Endothelial cell (in vitro differentiated cells): ENCODE results near the gene FXYD7. TPM values are rescaled to one million over a fixed set of nuclear protein-coding genes. Genes with fewer than 3 reads are reported as not detected.

Experiments used
- DNase-seq: peaks from one replicate; pipeline ENCODE4 v3.0.0; 2021; ENCODE audit warnings: low spot score
- H3K27ac Mint-ChIP-seq: one replicate; pipeline ENCODE4 v1.8.0; 2021; ENCODE audit warnings: mixed read lengths, inconsistent platforms; ENCODE audit not compliant: unreplicated experiment
- H3K27me3 Mint-ChIP-seq: one replicate; pipeline ENCODE4 v1.8.0; 2021; ENCODE audit warnings: mild to moderate bottlenecking, moderate library complexity, mixed read lengths, inconsistent platforms; ENCODE audit not compliant: unreplicated experiment
- H3K36me3 Mint-ChIP-seq: one replicate; pipeline ENCODE4 v1.8.0; 2021; ENCODE audit warnings: mild to moderate bottlenecking, low read depth, mixed read lengths, inconsistent platforms; ENCODE audit not compliant: unreplicated experiment
- H3K4me1 Mint-ChIP-seq: one replicate; pipeline ENCODE4 v1.8.0; 2021; ENCODE audit warnings: mild to moderate bottlenecking, mixed read lengths, inconsistent platforms; ENCODE audit not compliant: unreplicated experiment
- H3K4me3 Mint-ChIP-seq: one replicate; pipeline ENCODE4 v1.8.0; 2021; ENCODE audit warnings: mild to moderate bottlenecking, mixed read lengths, inconsistent platforms; ENCODE audit not compliant: unreplicated experiment
- H3K9me3 Mint-ChIP-seq: one replicate; pipeline ENCODE4 v1.8.0; 2021; ENCODE audit warnings: mixed read lengths, inconsistent platforms; ENCODE audit not compliant: unreplicated experiment
- total RNA-seq: library from RNA; stranded (reverse); fragmentation: NEBNext Ultra II Directional; extraction: Animal tissue kit (Norgen Biotek cat#: 25700); gene quantifications from one replicate; pipeline ENCODE4 v1.2.1, GENCODE V29; 2021; ENCODE audit not compliant: unreplicated experiment
- TF ChIP-seq, protein P1 (sequence below): fragments of 200-600 bp; sonication (generic); IDR thresholded peaks from one replicate; pipeline ENCODE4 v1.5.0; 2021; ENCODE audit warnings: antibody characterized with exemption; ENCODE audit not compliant: unreplicated experiment

Gene FXYD7
- total RNA-seq, 1 donor from 2014 or later = 0.67 TPM

DNA sequence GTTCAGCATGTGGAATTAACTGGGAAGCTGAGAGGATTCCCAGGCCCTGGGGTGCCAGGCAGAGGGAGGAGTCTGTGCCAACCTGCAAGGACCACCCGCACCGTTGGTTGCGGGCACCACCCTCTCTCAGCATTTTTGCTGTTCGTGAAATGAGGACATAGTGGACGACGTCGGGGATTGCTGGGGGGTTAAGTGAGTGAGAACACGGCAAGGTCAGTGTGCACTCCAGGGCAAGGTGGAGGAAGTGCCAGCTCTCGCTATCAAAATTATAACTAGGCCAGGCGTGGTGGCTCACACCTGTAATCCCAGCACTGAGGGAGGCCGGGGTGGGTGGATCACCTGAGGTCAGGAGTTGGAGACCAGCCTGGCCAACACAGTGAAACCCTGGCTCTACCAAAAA lies 25.3 kb upstream of the FXYD7 start:
- Mint-ChIP-seq H3K9me3 (no peaks in the 10 kb centered on the region), H3K27ac (no peak overlapping the region), H3K36me3 (no peaks in the 10 kb centered on the region), H3K4me1 (peaks cover 3% of the 10 kb centered on the region), H3K4me3 (no peak overlapping the region), H3K27me3 (peaks cover 7% of the 10 kb centered on the region)
- no peak for DNase-seq
- TF ChIP-seq, protein P1, sequence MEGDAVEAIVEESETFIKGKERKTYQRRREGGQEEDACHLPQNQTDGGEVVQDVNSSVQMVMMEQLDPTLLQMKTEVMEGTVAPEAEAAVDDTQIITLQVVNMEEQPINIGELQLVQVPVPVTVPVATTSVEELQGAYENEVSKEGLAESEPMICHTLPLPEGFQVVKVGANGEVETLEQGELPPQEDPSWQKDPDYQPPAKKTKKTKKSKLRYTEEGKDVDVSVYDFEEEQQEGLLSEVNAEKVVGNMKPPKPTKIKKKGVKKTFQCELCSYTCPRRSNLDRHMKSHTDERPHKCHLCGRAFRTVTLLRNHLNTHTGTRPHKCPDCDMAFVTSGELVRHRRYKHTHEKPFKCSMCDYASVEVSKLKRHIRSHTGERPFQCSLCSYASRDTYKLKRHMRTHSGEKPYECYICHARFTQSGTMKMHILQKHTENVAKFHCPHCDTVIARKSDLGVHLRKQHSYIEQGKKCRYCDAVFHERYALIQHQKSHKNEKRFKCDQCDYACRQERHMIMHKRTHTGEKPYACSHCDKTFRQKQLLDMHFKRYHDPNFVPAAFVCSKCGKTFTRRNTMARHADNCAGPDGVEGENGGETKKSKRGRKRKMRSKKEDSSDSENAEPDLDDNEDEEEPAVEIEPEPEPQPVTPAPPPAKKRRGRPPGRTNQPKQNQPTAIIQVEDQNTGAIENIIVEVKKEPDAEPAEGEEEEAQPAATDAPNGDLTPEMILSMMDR = no peak

DNA sequence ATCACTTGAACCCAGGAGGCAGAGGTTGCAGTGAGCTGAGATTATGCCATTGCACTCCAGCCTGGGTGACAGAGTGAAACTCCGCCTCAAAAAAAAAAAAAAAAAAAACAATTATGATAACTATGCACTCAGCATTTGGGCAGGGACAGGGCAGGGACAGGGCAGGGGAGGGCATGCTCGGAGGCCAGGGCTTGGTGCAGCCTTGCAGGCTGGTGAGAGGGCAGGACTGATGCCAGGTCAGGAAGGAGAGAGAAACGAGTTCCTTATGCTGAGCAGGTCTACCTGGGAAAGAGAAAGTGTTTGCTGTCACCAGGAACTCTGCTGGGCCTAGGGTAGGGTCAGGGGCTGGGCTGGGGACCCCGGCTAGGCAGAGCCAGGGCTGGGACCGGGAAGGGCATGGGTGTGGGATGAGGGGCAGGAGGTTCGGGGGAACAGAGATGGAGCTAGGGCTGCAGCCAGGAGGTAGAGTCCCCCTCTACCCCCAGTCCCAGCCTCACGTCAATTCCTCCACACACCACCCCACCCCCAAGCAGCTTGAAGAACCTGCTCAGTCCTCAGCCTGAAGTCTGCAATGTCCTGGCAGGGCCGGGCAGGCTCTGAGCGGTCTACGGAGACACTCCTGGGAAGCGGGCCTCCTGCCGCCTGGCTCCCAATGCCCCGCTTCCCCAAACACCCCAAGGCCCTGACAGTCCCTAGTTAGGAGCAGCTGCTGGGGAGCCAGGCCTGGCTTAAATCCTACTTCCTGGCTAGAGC lies 24.6 kb upstream of the FXYD7 start:
- no peaks in the 10 kb centered on the region for H3K9me3 Mint-ChIP-seq
- DNase-seq = no peak
- H3K27me3 Mint-ChIP-seq = peaks cover 7% of the 10 kb centered on the region
- no peak overlapping the region for H3K27ac Mint-ChIP-seq
- no peak overlapping the region for H3K4me3 Mint-ChIP-seq
- TF ChIP-seq, protein P1 = no peak
- H3K4me1 Mint-ChIP-seq = peaks cover 3% of the 10 kb centered on the region
- H3K36me3 Mint-ChIP-seq = no peaks in the 10 kb centered on the region

DNA sequence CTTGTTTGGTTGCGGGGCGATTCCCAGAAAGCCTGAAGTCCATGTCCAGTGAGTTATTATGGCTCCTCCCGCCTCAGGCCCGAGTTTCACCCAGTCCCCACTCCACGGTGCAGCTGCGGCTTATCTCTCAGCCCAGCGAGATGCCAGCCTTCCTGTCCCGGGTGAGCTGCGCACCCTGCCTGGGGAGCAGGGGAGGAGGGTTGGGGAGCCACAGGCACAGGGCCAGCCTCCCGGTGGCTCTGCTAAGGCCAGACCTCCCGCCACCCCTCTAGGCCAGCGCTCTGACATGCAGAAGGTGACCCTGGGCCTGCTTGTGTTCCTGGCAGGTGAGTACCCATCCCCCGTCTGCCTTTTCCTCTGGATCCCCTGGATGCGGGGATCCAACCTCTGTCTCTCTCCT lies 24.0 kb upstream of the FXYD7 start:
- no peak for DNase-seq
- no peak overlapping the region for H3K4me3 Mint-ChIP-seq
- H3K36me3 Mint-ChIP-seq = no peaks in the 10 kb centered on the region
- TF ChIP-seq, protein P1 = no peak
- H3K9me3 Mint-ChIP-seq = no peaks in the 10 kb centered on the region
- peaks cover 7% of the 10 kb centered on the region for H3K4me1 Mint-ChIP-seq
- H3K27ac Mint-ChIP-seq = no peak overlapping the region
- peaks cover 8% of the 10 kb centered on the region for H3K27me3 Mint-ChIP-seq

GRCh38 chr19:35119578-35120155 lies 23.4 kb upstream of the FXYD7 start:
- DNase-seq = no peak
- Mint-ChIP-seq H3K27me3 (peaks cover 8% of the 10 kb centered on the region), H3K9me3 (no peaks in the 10 kb centered on the region), H3K4me3 (no peak overlapping the region), H3K4me1 (peaks cover 9% of the 10 kb centered on the region), H3K27ac (no peak overlapping the region), H3K36me3 (no peaks in the 10 kb centered on the region)
- TF ChIP-seq, protein P1 = no peak

DNA sequence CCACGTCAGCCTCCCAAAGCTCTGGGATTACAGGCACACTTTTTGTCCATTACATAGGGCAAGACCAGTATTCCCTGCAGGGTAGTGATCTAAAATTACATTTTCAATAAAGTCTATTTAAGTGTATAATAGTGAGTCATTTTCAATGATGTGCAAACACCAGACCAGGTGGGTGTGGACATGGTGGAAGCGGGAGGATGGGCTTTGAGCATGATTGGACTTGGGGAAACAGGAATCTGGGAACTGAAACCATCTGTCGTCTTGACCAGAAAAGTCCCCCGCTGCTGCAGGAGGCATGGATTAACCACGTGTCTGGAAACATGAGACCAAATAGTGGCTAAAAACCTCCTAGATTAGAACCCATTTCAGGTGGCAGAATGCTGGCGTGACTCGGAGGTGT lies 22.6 kb upstream of the FXYD7 start:
- no peak for DNase-seq
- H3K27me3 Mint-ChIP-seq = peaks cover 8% of the 10 kb centered on the region
- TF ChIP-seq, protein P1 = no peak
- H3K27ac Mint-ChIP-seq = no peak overlapping the region
- H3K4me1 Mint-ChIP-seq = peaks cover 9% of the 10 kb centered on the region
- H3K4me3 Mint-ChIP-seq = no peak overlapping the region
- H3K9me3 Mint-ChIP-seq = no peaks in the 10 kb centered on the region
- H3K36me3 Mint-ChIP-seq = no peaks in the 10 kb centered on the region
